HG03039 (cell line): ENCODE data around the gene KCNT1.

Source experiments
- ATAC-seq: cut with Tn5 transposase; IDR thresholded peaks from one replicate; pipeline ENCODE4 v1.9.1; 2021; ENCODE audit warnings: mild to moderate bottlenecking, moderate library complexity; ENCODE audit not compliant: unreplicated experiment

KCNT1 gene

GRCh38 chr9:135777623-135778177 lies 75.7 kb downstream of the KCNT1 start:
- ATAC-seq = no peak

- no peak for ATAC-seq
These were observed 76.4 kb downstream of the KCNT1 start for GRCh38 chr9:135778421-135778820.

- no peak for ATAC-seq
These were observed 77.6 kb downstream of the KCNT1 start for GRCh38 chr9:135779571-135779970.

- ATAC-seq = no peak
These were observed 78.1 kb downstream of the KCNT1 start for GRCh38 chr9:135780086-135780485.

GRCh38 chr9:135780626-135781025 lies 78.6 kb downstream of the KCNT1 start:
- no peak for ATAC-seq

GRCh38 chr9:135782946-135783345 lies 81.0 kb downstream of the KCNT1 start:
- ATAC-seq = no peak

- no peak for ATAC-seq
These were observed 81.7 kb downstream of the KCNT1 start for GRCh38 chr9:135783540-135784245.

- no peak for ATAC-seq
These were observed 83.1 kb downstream of the KCNT1 start for GRCh38 chr9:135785013-135785575.

- no peak for ATAC-seq
These were observed 84.2 kb downstream of the KCNT1 start for GRCh38 chr9:135786146-135786690.

GRCh38 chr9:135787317-135787716 lies 85.3 kb downstream of the KCNT1 start:
- ATAC-seq = no peak

- ATAC-seq = no peak
These were observed 86.0 kb downstream of the KCNT1 start for GRCh38 chr9:135787776-135788575.

GRCh38 chr9:135788576-135789300 lies 86.8 kb downstream of the KCNT1 start:
- ATAC-seq = no peak

- no peak for ATAC-seq
These were observed 87.9 kb downstream of the KCNT1 start for GRCh38 chr9:135789838-135790291.

- ATAC-seq = no peak
These were observed 88.4 kb downstream of the KCNT1 start for GRCh38 chr9:135790356-135790755.

- no peak for ATAC-seq
These were observed 88.9 kb downstream of the KCNT1 start for GRCh38 chr9:135790850-135791249.

GRCh38 chr9:135791431-135792267 lies 89.7 kb downstream of the KCNT1 start:
- ATAC-seq = no peak

- no peak for ATAC-seq
These were observed 90.5 kb downstream of the KCNT1 start for GRCh38 chr9:135792268-135793128.

GRCh38 chr9:135793221-135794056 lies 91.5 kb downstream of the KCNT1 start:
- no peak for ATAC-seq
